Measurements from ENCODE around the gene TOB1.

Gene TOB1

DNA sequence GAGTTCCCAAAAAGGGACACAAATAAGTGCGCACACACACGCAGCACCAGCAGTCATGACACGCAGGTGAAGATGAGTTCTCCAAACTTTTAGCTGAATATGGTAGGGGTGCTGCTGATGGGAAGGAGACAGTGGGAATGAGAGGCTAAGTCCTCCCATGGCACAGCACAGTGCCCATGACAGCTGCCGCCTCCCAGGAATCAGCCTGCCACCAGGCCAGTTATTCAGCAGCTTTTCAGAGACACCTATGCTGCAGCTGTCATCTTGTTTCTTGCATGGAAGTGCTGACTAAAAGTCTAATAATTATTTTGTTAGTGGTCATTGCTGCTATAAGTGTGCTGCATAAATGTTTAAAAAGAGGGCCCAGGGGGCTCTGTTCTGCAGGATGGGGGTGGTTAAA, 18.6 kb downstream of the TOB1 start:
- in situ Hi-C loops (cut with MboI; ENCODE audit: low sequenced_read_pairs): loop anchor here (10.0 kb wide), 1 partner anchor 303 kb away; the partner anchor contains the start of gene SPATA20

DNA sequence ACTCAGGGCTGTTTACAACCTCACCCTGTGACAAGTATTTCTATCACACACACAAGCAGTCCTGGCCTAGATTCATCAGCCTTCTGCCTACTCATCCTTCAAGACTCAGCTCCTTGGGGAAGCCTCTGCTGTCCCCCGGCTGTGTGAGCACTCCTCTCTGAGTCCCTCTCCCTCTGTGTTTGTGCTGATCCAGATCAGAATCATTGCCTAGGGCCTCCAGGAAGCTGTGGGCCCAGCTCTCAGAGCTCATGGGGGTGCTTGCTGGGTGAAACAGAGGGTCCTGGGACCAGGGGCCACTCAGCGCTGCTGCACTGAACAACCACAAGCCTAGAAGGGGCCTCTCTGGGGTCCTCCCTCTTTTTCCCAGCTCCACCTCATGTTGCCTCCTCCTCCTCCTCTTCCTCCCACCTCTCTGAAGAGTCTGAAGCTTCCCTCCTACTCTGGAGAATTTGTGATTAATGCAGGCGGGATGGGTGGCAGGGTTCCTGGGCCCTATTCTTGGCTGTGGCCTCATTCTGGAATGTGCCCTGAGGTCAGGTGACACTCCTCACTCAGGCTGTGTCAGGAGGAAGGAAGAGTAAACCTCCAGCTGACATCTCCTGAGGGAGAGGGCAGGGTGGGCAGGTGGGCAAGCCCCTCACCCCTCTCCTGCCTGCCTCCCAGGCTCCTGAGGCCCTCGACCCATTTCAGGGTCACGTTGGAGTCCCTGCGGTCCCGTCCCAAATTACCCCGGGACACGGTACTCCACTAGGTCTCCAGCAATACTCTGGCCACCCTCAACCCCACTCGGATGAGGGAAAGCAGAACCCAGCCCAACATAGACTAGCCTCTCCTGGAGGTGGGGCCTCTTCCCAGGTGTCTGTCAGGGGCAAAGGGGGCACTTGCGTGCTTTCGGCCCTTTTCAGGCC, 20.7 kb downstream of the TOB1 start:
- in situ Hi-C loops (cut with MboI; ENCODE audit: low sequenced_read_pairs): loop anchor here (10.0 kb wide), 1 partner anchor 301 kb away; the partner anchor contains the start of gene SPATA20

- in situ Hi-C loops (cut with MboI; ENCODE audit: low sequenced_read_pairs): loop anchor here (10.0 kb wide), 1 partner anchor 299 kb away; the partner anchor contains the start of gene SPATA20
These were observed 21.9 kb downstream of the TOB1 start for GRCh38 chr17:50844117-50844700.

GRCh38 chr17:50843150-50843905, 22.8 kb downstream of the TOB1 start:
- in situ Hi-C loops (cut with MboI; ENCODE audit: low sequenced_read_pairs): loop anchor here (10.0 kb wide), 1 partner anchor 299 kb away; the partner anchor contains the start of gene SPATA20

- in situ Hi-C loops (cut with MboI; ENCODE audit: low sequenced_read_pairs): loop anchor here (10.0 kb wide), 1 partner anchor 298 kb away; the partner anchor contains the start of gene SPATA20
These were observed 23.5 kb downstream of the TOB1 start for GRCh38 chr17:50842506-50843149.

GRCh38 chr17:50841949-50842354, 24.2 kb downstream of the TOB1 start:
- in situ Hi-C loops (cut with MboI; ENCODE audit: low sequenced_read_pairs): loop anchor here (10.0 kb wide), 1 partner anchor 297 kb away; the partner anchor contains the start of gene SPATA20

DNA sequence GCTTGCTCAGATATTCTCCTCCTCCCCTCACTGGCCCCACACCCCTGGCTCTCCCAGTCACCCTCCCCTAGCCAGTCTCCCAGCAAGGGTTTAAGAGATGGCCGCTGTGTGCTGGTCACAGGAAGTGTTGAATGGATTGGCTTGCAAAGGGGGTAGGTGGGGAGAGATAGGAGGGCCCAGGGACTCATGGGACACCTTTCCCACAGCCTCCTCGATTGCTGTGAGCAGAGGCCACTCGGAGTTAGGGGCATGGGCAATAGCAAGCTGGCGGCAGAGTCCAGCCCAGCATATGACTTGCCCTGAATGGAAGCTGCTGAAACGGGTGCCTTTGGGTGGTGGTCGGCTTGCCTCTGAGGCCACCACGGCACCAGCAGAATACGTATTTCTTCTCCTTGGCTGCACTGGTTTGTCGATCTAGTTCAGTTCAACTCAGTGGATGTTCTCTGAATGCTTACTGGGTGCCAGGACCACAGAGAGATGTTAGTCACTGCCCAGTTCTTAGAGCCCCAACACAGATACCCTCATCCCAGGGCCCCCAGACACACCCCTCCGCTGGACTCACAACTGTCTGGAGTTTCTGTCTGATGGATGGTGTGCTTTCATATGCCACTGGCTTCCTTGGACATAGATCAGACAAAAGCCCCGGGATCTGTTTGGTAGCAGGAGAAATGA, 24.7 kb downstream of the TOB1 start:
- in situ Hi-C loops (cut with MboI; ENCODE audit: low sequenced_read_pairs): loop anchor here (10.0 kb wide), 1 partner anchor 297 kb away; the partner anchor contains the start of gene SPATA20

DNA sequence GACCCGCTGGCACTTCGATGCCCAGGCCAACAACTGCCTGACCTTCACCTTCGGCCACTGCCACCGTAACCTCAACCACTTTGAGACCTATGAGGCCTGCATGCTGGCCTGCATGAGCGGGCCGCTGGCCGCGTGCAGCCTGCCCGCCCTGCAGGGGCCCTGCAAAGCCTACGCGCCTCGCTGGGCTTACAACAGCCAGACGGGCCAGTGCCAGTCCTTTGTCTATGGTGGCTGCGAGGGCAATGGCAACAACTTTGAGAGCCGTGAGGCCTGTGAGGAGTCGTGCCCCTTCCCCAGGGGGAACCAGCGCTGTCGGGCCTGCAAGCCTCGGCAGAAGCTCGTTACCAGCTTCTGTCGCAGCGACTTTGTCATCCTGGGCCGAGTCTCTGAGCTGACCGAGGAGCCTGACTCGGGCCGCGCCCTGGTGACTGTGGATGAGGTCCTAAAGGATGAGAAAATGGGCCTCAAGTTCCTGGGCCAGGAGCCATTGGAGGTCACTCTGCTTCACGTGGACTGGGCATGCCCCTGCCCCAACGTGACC, 25.8 kb downstream of the TOB1 start:
- in situ Hi-C loops (cut with MboI; ENCODE audit: low sequenced_read_pairs): loop anchor here (10.0 kb wide), 1 partner anchor 296 kb away; the partner anchor contains the start of gene SPATA20

DNA sequence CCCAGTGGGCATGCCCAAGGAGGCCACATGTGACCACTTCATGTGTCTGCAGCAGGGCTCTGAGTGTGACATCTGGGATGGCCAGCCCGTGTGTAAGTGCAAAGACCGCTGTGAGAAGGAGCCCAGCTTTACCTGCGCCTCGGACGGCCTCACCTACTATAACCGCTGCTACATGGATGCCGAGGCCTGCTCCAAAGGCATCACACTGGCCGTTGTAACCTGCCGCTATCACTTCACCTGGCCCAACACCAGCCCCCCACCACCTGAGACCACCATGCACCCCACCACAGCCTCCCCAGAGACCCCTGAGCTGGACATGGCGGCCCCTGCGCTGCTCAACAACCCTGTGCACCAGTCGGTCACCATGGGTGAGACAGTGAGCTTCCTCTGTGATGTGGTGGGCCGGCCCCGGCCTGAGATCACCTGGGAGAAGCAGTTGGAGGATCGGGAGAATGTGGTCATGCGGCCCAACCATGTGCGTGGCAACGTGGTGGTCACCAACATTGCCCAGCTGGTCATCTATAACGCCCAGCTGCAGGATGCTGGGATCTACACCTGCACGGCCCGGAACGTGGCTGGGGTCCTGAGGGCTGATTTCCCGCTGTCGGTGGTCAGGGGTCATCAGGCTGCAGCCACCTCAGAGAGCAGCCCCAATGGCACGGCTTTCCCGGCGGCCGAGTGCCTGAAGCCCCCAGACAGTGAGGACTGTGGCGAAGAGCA, 26.4 kb downstream of the TOB1 start:
- in situ Hi-C loops (cut with MboI; ENCODE audit: low sequenced_read_pairs): loop anchor here (10.0 kb wide), 1 partner anchor 295 kb away; the partner anchor contains the start of gene SPATA20

DNA sequence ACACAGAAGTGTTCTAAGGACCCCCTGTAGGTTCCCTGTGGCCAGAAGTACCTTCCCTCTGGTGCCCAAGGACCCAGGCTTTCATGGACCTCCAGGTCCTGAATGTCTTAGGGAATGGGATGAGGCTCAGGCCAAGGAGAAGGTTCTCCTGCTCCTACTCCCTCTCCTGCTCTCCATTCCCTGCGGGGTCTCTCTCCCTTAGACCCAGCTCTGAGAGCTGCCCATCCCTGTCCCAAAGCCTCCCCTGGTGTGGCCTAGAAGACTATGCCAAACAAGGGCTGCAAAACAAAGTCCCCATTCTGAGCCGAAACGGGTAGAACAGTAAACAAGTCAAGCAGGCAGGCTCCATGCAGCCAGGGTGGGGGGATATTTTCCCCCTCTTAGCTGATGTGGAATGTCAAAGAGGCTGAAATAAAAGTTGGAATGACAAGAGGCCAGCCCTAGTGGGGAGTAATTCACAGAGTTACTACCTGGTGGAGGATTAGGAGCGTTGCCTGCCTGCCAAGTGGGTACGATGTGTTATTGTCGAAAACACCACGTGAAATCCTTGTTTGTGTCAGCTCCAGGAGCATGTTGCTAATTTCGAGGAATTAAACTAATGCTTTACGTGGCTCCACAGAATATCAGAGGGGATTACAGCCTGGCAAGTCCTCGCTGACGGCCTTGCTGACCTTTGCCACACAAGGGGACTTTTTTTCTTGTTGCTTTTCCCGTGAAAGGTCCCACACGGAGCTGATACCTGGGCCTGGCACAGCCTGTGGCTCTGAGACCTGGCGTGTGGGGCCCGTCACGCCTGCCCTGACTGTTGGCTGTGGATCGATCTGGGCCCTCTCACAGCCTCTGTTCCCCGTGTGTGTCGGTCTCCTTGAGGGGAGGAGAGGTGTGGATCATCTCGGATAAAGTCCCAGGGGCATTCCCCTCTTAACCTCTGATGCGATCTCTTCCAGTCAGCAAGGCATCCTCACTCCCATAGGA, 27.9 kb downstream of the TOB1 start:
- in situ Hi-C loops (cut with MboI; ENCODE audit: low sequenced_read_pairs): no loop called here

DNA sequence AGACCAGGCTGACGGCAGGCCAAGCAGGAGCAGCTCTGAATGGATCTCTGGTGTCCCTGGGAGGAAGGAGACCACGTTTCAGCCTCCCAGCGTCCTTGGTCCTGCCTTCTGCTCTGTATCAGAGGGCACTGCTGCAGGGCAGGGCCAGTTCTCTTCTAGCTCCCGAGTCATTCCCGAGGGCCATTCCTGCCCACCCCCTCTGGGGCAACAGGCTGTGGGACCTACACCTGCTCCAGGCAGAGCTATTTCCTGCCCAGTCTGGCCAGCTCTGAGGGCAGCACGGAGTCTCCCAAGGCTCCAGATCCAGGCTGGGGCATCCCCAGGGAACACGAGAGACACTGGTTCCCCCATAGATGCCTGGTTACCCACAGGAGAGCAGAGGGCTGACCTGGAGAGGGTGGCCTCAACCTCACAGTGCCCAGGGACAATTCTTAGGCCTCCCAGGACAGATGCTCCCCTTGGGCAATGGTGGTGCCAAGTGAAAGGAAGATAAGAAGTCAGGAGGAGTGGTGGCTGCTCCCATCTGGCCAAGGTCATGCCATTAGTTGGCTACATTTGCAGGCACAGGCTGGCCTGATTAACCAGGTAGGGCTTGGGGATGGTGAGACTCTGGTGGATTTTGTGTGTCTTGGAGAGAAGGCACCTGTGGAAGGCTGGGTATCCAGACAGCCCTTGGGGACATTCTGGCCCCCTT, 28.7 kb downstream of the TOB1 start:
- in situ Hi-C loops (cut with MboI; ENCODE audit: low sequenced_read_pairs): no loop called here

DNA sequence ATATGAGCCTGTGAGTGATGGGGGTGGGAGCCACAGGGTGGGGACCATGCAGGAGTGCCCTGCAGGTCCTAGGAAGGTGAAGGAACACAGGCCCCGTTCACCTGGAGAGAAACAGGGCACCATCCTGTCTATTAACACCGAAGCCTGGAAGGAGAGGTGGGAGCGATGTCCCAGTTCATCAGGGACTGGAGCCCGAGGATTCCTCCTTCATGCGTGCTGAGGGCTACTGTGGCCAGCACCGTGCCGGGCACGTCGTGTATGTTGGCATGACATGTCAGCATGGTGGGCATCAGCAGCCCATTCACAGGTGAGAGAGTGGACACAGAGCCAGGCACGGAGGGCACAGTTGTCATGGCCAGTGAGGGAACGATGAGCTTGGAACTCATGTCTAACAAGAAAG, 29.3 kb downstream of the TOB1 start:
- in situ Hi-C loops (cut with MboI; ENCODE audit: low sequenced_read_pairs): no loop called here

DNA sequence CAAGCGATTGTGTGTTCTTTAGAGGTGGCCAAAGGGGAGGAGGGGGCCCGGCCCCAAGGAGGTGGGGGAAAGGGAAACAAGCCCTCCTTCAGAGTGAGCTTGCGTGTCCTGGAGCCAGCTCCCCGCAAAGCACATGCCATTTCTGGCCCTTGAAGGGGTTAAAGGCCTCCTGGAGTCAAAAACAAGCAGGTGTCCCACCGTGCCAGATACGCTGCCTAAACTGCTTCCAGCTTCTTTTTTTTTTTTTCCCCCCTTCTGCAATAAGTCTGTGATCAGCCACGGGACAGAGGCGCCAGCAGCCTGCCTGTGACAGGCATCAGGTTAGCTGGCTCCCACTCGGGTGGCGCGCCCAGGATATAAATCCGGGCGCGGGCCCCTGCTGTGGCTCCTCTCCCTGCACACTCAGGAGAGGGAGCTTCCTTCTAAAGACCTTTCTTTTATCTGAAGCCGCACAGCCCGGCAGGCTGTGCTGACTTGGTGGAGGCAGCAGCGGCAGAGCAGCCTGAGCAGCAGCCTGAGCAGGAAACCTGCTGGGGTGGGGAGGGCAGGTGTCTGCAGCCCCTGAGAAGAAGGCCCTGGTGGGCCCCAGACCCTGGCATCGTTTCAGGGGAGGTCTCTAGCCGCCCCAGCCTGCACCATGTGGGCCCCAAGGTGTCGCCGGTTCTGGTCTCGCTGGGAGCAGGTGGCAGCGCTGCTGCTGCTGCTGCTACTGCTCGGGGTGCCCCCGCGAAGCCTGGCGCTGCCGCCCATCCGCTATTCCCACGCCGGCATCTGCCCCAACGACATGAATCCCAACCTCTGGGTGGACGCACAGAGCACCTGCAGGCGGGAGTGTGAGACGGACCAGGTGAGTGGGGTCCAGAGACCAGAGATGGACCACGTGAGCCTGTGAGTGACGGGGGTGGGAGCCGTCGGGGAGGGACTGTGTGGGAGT, 30.6 kb downstream of the TOB1 start, which contains the start of gene WFIKKN2:
WFIKKN2 (plus strand) TSS at position 286 of the 934 bp plus-strand sequence; CDS start at position 638, 352 bp downstream.
- in situ Hi-C loops (cut with MboI; ENCODE audit: low sequenced_read_pairs): no loop called here

DNA sequence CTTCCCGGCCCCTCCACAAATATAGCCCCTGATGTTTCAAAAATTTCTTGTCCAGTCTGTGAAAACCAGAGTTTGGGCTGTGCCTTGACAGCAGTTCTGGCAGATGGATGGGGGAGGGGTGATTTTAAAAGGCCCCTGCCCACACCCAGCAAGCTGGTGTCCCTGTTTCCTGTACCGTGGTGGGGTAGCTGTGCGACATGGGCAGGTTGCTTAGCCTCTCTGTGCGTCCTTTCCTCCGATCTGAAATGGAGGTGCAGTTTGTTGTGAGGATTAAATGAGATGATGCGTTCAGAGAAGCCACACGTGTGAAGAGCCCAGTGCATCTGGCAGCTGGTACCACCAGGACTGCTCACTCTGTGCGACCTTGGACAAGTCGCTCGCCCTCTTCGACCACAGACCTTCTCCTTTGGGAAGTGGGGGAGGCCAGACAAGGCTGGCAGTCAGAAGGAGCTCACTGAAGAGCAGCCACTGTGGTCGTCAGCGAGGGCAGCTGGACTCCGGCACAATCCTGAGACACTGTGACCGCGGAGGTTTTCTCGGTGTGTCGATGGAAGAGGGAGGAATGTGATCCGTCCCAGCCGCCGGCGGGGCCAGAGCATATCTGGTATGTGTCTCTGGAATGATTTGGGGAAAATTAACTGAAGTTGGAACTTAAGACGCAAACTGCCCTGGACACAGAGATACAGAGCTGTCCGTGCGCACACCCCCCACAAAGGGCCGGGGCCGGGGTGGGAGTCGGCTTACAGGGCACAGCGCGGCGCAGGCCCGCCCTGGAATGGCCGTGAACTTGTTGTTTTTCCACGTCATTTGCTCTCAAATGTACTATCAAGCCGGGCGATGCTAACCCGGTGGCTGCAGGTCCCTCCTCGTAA, 31.5 kb downstream of the TOB1 start:
- in situ Hi-C loops (cut with MboI; ENCODE audit: low sequenced_read_pairs): no loop called here
